Measurements from ENCODE around the gene USP14. TPM values are rescaled to one million over a fixed set of nuclear protein-coding genes. Genes with fewer than 3 reads are reported as not detected.

USP14 gene
- total RNA-seq, 2 experiments from 2014 or later, result 21.3 to 88.3 TPM

DNA sequence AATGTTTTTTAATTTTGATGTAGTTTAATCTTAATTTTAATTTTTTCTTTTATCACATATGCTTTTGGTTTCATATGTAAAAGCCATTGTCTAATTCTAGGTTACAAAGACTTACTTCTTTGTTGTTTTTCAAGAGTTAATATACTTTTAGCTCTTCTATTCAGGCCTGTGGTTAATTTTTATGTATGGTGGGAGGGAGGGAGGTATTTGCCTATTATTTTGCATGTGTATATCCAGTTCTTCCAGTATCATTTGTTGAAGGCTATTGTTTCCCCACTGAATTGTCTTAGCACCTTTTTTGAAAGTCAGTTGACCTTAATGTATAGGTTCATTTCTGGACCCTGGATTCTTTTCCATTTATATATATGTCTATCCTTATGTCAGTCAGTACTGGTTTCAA, 23.4 kb downstream of the USP14 start:
- Histone ChIP-seq H3K4me1 (ENCODE audit: insufficient read depth, low read length, poor library complexity, severe bottlenecking) (no peaks in the 10 kb centered on the region), H3K27ac (ENCODE audit: low read depth, low read length, poor library complexity, severe bottlenecking) (no peak overlapping the region), H3K79me2 (ENCODE audit: insufficient read depth, low read depth, low read length) (peaks cover 59% of the 10 kb centered on the region), H4K20me1 (ENCODE audit: insufficient read depth, low read length) (peaks cover 6% of the 10 kb centered on the region; the same call in 1 of the 2 replicates), H3K9me3 (ENCODE audit: low read length) (no peaks in the 10 kb centered on the region), H3K4me3 (ENCODE audit: low read depth, low read length, poor library complexity, severe bottlenecking) (no peak overlapping the region), H3K9me2 (ENCODE audit: insufficient read depth, low read length) (no peaks in the 10 kb centered on the region), H2AFZ (ENCODE audit: low read length) (no peak overlapping the region), H3K4me2 (ENCODE audit: low read length) (no peak overlapping the region), H3K36me3 (ENCODE audit: insufficient read depth, low read length) (peaks cover 98% of the 10 kb centered on the region)
- no peak for DNase-seq (ENCODE audit: low spot score)
- intact Hi-C loops (cut with micrococcal nuclease; ENCODE audit: unreplicated experiment), result no loop called here
- BruUV-seq (replicated peaks), result no TSS peak
- ChIA-PET POLR2A (interaction anchor here (0.6 kb wide), 1 partner anchor 1443 kb away, joined by 4 read pairs; no protein-coding TSS in a partner anchor), CTCF (ENCODE audit: unreplicated experiment) (no interaction called here)
- TF ChIP-seq, protein P1, sequence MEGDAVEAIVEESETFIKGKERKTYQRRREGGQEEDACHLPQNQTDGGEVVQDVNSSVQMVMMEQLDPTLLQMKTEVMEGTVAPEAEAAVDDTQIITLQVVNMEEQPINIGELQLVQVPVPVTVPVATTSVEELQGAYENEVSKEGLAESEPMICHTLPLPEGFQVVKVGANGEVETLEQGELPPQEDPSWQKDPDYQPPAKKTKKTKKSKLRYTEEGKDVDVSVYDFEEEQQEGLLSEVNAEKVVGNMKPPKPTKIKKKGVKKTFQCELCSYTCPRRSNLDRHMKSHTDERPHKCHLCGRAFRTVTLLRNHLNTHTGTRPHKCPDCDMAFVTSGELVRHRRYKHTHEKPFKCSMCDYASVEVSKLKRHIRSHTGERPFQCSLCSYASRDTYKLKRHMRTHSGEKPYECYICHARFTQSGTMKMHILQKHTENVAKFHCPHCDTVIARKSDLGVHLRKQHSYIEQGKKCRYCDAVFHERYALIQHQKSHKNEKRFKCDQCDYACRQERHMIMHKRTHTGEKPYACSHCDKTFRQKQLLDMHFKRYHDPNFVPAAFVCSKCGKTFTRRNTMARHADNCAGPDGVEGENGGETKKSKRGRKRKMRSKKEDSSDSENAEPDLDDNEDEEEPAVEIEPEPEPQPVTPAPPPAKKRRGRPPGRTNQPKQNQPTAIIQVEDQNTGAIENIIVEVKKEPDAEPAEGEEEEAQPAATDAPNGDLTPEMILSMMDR (conservative IDR thresholded peaks at IDR 0.05; ENCODE audit: low read length), result no peak
- no peak for TF ChIP-seq EZH2phosphoT487 (IDR thresholded peaks at IDR 0.05; ENCODE audit: borderline replicate concordance, low read depth, low read length)

DNA sequence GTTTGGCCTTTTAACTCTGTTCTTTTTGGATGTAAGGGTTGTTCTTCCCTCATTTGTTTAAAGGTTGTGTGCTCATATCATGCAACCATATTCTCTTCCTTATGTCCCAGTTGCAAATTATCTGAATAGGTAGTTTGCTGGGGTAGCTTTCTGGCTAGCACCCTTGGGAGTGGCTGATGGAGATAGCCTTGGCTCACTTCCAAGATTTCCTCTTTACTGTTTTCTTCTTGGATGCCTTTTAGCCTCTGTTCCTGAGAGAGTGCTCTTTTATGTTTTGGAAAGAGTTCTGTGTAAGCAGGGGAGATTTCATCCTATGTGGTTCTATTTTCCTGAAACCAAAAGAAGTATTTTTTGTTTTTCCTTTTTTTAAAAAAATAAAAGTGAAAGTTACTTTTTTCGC, 25.4 kb downstream of the USP14 start:
- H2AFZ ChIP-seq (ENCODE audit: low read length), result no peak overlapping the region
- intact Hi-C loops (cut with micrococcal nuclease; ENCODE audit: unreplicated experiment), result no loop called here
- BruUV-seq (replicated peaks), result no TSS peak
- H3K36me3 ChIP-seq (ENCODE audit: insufficient read depth, low read length), result peaks cover 95% of the 10 kb centered on the region
- TF ChIP-seq, protein P1 (conservative IDR thresholded peaks at IDR 0.05; ENCODE audit: low read length), result no peak
- no peaks in the 10 kb centered on the region for H3K9me3 ChIP-seq (ENCODE audit: low read length)
- ChIA-PET CTCF (ENCODE audit: unreplicated experiment) (no interaction called here), POLR2A (interaction anchor here (1.1 kb wide), 1 partner anchor 20 kb away, joined by 4 read pairs; no protein-coding TSS in a partner anchor)
- H3K27ac ChIP-seq (ENCODE audit: low read depth, low read length, poor library complexity, severe bottlenecking), result no peak overlapping the region
- DNase-seq (ENCODE audit: low spot score), result no peak
- H3K4me3 ChIP-seq (ENCODE audit: low read depth, low read length, poor library complexity, severe bottlenecking), result no peak overlapping the region
- H3K4me2 ChIP-seq (ENCODE audit: low read length), result no peak overlapping the region
- peaks cover 6% of the 10 kb centered on the region; the same call in 1 of the 2 replicates for H4K20me1 ChIP-seq (ENCODE audit: insufficient read depth, low read length)
- no peaks in the 10 kb centered on the region for H3K9me2 ChIP-seq (ENCODE audit: insufficient read depth, low read length)
- no peaks in the 10 kb centered on the region for H3K4me1 ChIP-seq (ENCODE audit: insufficient read depth, low read length, poor library complexity, severe bottlenecking)
- peaks cover 59% of the 10 kb centered on the region for H3K79me2 ChIP-seq (ENCODE audit: insufficient read depth, low read depth, low read length)

DNA sequence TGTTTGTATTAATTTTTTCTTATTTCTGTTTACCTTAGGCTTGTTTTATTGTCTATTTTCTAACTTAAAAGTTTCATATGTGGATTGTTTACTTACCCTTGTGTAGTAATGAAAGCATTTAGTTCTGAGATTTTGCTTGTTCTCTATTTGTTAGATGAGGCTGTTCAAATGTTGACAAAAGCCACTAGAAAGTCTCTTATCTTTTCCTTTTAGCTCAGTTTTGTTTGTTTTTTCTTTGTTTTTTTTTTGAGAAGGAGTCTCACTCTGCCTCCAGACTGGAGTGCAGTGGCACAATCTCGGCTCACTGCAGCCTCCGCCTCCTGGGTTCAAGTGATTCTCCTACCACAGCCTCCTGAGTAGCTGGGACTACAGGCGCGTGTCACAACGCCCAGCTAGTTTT, 30.9 kb downstream of the USP14 start:
- no peak overlapping the region for H3K27ac ChIP-seq (ENCODE audit: low read depth, low read length, poor library complexity, severe bottlenecking)
- H3K4me2 ChIP-seq (ENCODE audit: low read length), result no peak overlapping the region
- TF ChIP-seq EZH2phosphoT487 (IDR thresholded peaks at IDR 0.05; ENCODE audit: borderline replicate concordance, low read depth, low read length), result no peak
- TF ChIP-seq, protein P1 (conservative IDR thresholded peaks at IDR 0.05; ENCODE audit: low read length), result no peak
- ChIA-PET CTCF (ENCODE audit: unreplicated experiment) (no interaction called here), POLR2A (no interaction called here)
- no peaks in the 10 kb centered on the region for H3K4me1 ChIP-seq (ENCODE audit: insufficient read depth, low read length, poor library complexity, severe bottlenecking)
- H3K9me2 ChIP-seq (ENCODE audit: insufficient read depth, low read length), result no peaks in the 10 kb centered on the region
- H2AFZ ChIP-seq (ENCODE audit: low read length), result no peak overlapping the region
- DNase-seq (ENCODE audit: low spot score), result no peak
- intact Hi-C loops (cut with micrococcal nuclease; ENCODE audit: unreplicated experiment), result loop anchor here (5.0 kb wide), 1 partner anchor 78 kb away; the partner anchor contains the start of gene THOC1
- no TSS peak for BruUV-seq (replicated peaks)
- no peak overlapping the region for H3K4me3 ChIP-seq (ENCODE audit: low read depth, low read length, poor library complexity, severe bottlenecking)
- H3K79me2 ChIP-seq (ENCODE audit: insufficient read depth, low read depth, low read length), result peaks cover 61% of the 10 kb centered on the region
- H3K36me3 ChIP-seq (ENCODE audit: insufficient read depth, low read length), result peaks cover 94% of the 10 kb centered on the region
- H4K20me1 ChIP-seq (ENCODE audit: insufficient read depth, low read length), result peaks cover 13% of the 10 kb centered on the region; the same call in 1 of the 2 replicates
- H3K9me3 ChIP-seq (ENCODE audit: low read length), result no peaks in the 10 kb centered on the region

Measured in OCI-LY7 (cell line).